ENCODE data around the gene SCAI.
"Not testable (repeated sequence)": the region's sequence is repeated elsewhere in the genome, so short reads cannot be mapped to it uniquely, and the experiment has no call there.

SCAI gene

GRCh38 chr9:124947727-124948391 is 195.5 kb downstream of the SCAI start:
- no peak for DNase-seq (ENCODE audit: low spot score)

- DNase-seq (ENCODE audit: low spot score), result no peak
Measured at GRCh38 chr9:124946167-124946566, 197.2 kb downstream of the SCAI start.

- DNase-seq (ENCODE audit: low spot score), result peak; percentile 63
Measured at GRCh38 chr9:124941679-124942561, 201.4 kb downstream of the SCAI start.

GRCh38 chr9:124940894-124941678 is 202.2 kb downstream of the SCAI start, which contains the start of gene GOLGA1:
TSS of gene GOLGA1 (minus strand) at chr9:124941083. CDS start at chr9:124938711, 2,372 bp downstream.
- DNase-seq (ENCODE audit: low spot score), result peak; percentile 92

- DNase-seq (ENCODE audit: low spot score), result no peak
Measured at GRCh38 chr9:124940521-124940893, 202.8 kb downstream of the SCAI start.

GRCh38 chr9:124939944-124940343 is 203.4 kb downstream of the SCAI start:
- DNase-seq (ENCODE audit: low spot score), result no peak

GRCh38 chr9:124934290-124934689 is 209.0 kb downstream of the SCAI start:
- no peak for DNase-seq (ENCODE audit: low spot score)

GRCh38 chr9:124932333-124932732 is 211.0 kb downstream of the SCAI start:
- DNase-seq (ENCODE audit: low spot score), result no peak

- peak; percentile 4 for DNase-seq (ENCODE audit: low spot score)
Measured at GRCh38 chr9:124929464-124929863, 213.9 kb downstream of the SCAI start.

GRCh38 chr9:124928116-124928515 is 215.2 kb downstream of the SCAI start:
- DNase-seq (ENCODE audit: low spot score), result no peak

GRCh38 chr9:124920394-124920793 is 222.9 kb downstream of the SCAI start:
- DNase-seq (ENCODE audit: low spot score), result not testable (repeated sequence)

GRCh38 chr9:124914753-124915405 is 228.4 kb downstream of the SCAI start:
- DNase-seq (ENCODE audit: low spot score), result no peak

GRCh38 chr9:124913378-124913777 is 229.9 kb downstream of the SCAI start:
- DNase-seq (ENCODE audit: low spot score), result no peak

- DNase-seq (ENCODE audit: low spot score), result no peak
Measured at GRCh38 chr9:124911766-124912165, 231.6 kb downstream of the SCAI start.

- no peak for DNase-seq (ENCODE audit: low spot score)
Measured at GRCh38 chr9:124908098-124908497, 235.2 kb downstream of the SCAI start.

- DNase-seq (ENCODE audit: low spot score), result no peak
Measured at GRCh38 chr9:124906966-124907365, 236.4 kb downstream of the SCAI start.

GRCh38 chr9:124899845-124900244 is 243.5 kb downstream of the SCAI start:
- no peak for DNase-seq (ENCODE audit: low spot score)

GRCh38 chr9:124897570-124898460 is 245.5 kb downstream of the SCAI start:
- no peak for DNase-seq (ENCODE audit: low spot score)

- DNase-seq (ENCODE audit: low spot score), result peak; percentile 54
Measured at GRCh38 chr9:124894741-124895170, 248.6 kb downstream of the SCAI start.

GRCh38 chr9:124894035-124894740 is 249.1 kb downstream of the SCAI start:
- DNase-seq (ENCODE audit: low spot score), result no peak
